Fibroblast of skin of scalp (primary cell): ENCODE data around the gene C1orf210.

ENCODE experiments used
- DNase-seq: peaks from one replicate; pipeline ENCODE4 v3.0.0-alpha.2; 2013

Gene C1orf210

GRCh38 chr1:43246466-43247213, 38.7 kb downstream of the C1orf210 start:
- no peak for DNase-seq

- DNase-seq: no peak
Measured at GRCh38 chr1:43243299-43243698, 42.1 kb downstream of the C1orf210 start.

GRCh38 chr1:43241413-43241836, 44.0 kb downstream of the C1orf210 start:
- DNase-seq: no peak

GRCh38 chr1:43239484-43239883, 45.9 kb downstream of the C1orf210 start:
- no peak for DNase-seq

GRCh38 chr1:43238991-43239469, 46.4 kb downstream of the C1orf210 start:
- DNase-seq: no peak

GRCh38 chr1:43238085-43238484, 47.3 kb downstream of the C1orf210 start:
- DNase-seq: peak; percentile 63

- DNase-seq: peak; percentile 20
Measured at GRCh38 chr1:43237121-43237520, 48.3 kb downstream of the C1orf210 start.

- DNase-seq: no peak
Measured at GRCh38 chr1:43235451-43236121, 49.8 kb downstream of the C1orf210 start.

- no peak for DNase-seq
Measured at GRCh38 chr1:43235040-43235439, 50.3 kb downstream of the C1orf210 start.

GRCh38 chr1:43234267-43234666, 51.1 kb downstream of the C1orf210 start:
- no peak for DNase-seq

GRCh38 chr1:43233631-43234030, 51.8 kb downstream of the C1orf210 start:
- no peak for DNase-seq

GRCh38 chr1:43232482-43232881, 52.9 kb downstream of the C1orf210 start:
- DNase-seq: peak; percentile 29

GRCh38 chr1:43232074-43232473, 53.3 kb downstream of the C1orf210 start:
- peak; percentile 68 for DNase-seq
